Progenitor cell of endocrine pancreas (in vitro differentiated cells): Measurements from ENCODE around the gene CYFIP2. TPM values are rescaled to one million over a fixed set of nuclear protein-coding genes. Genes with fewer than 3 reads are reported as not detected.
A peak's percentile ranks its signal among the peaks of the same experiment; 100 is the strongest.

Experiments
- DNase-seq: peaks from one replicate; pipeline ENCODE4 v3.0.0; 2021; ENCODE audit warnings: low spot score; ENCODE audit not compliant: unreplicated experiment
- H3K27ac Mint-ChIP-seq: 2 replicates; pipeline ENCODE4 v1.8.0; 2021; ENCODE audit warnings: mild to moderate bottlenecking, moderate library complexity, mixed read lengths
- H3K27me3 Mint-ChIP-seq: 2 replicates; pipeline ENCODE4 v1.8.0; 2021; ENCODE audit warnings: mixed read lengths
- H3K36me3 Mint-ChIP-seq: 2 replicates; pipeline ENCODE4 v1.8.0; 2022; ENCODE audit warnings: mixed read lengths; ENCODE audit not compliant: insufficient read depth
- H3K4me1 Mint-ChIP-seq: 2 replicates; pipeline ENCODE4 v1.8.0; 2021; ENCODE audit warnings: low read depth, mixed read lengths
- H3K4me3 Mint-ChIP-seq: 2 replicates; pipeline ENCODE4 v1.8.0; 2021; ENCODE audit warnings: low read depth, mild to moderate bottlenecking, moderate library complexity, mixed read lengths
- H3K9me3 Mint-ChIP-seq: 2 replicates; pipeline ENCODE4 v1.8.0; 2021; ENCODE audit warnings: low read depth, mixed read lengths
- CTCF ChIP-seq: fragments of 200-600 bp; sonication (generic); IDR thresholded peaks from one replicate; pipeline ENCODE4 v1.5.0; 2021; ENCODE audit warnings: antibody characterized with exemption, mild to moderate bottlenecking; ENCODE audit not compliant: unreplicated experiment
- total RNA-seq: library from RNA; stranded (reverse); gene quantifications from 2 replicates; pipeline ENCODE4 v1.2.1, GENCODE V29; 2021

Gene CYFIP2
- total RNA-seq, 1 donor from 2014 or later: 85.1 TPM

- H3K4me1 Mint-ChIP-seq: no peaks in the 10 kb centered on the region
- peak; percentile 21 for DNase-seq
- peaks cover 14% of the 10 kb centered on the region for H3K36me3 Mint-ChIP-seq
- H3K27ac Mint-ChIP-seq: no peak overlapping the region
- peak; percentile 73 for TF ChIP-seq CTCF
- H3K4me3 Mint-ChIP-seq: no peak overlapping the region
- no peaks in the 10 kb centered on the region for H3K27me3 Mint-ChIP-seq
- H3K9me3 Mint-ChIP-seq: no peaks in the 10 kb centered on the region
Measured at GRCh38 chr5:157312492-157312891, 46.6 kb downstream of the CYFIP2 start.

GRCh38 chr5:157322581-157322980 lies 56.7 kb downstream of the CYFIP2 start:
- Mint-ChIP-seq H3K9me3 (no peaks in the 10 kb centered on the region), H3K27me3 (no peaks in the 10 kb centered on the region), H3K4me3 (no peak overlapping the region), H3K36me3 (peaks cover 16% of the 10 kb centered on the region), H3K4me1 (no peaks in the 10 kb centered on the region), H3K27ac (no peak overlapping the region)
- DNase-seq: no peak
- TF ChIP-seq CTCF: no peak

- Mint-ChIP-seq H3K4me1 (no peaks in the 10 kb centered on the region), H3K9me3 (no peaks in the 10 kb centered on the region), H3K36me3 (peaks cover 17% of the 10 kb centered on the region), H3K27me3 (no peaks in the 10 kb centered on the region), H3K4me3 (no peak overlapping the region), H3K27ac (no peak overlapping the region)
- no peak for TF ChIP-seq CTCF
- no peak for DNase-seq
Measured at GRCh38 chr5:157323107-157323706, 57.3 kb downstream of the CYFIP2 start.

GRCh38 chr5:157324237-157324636 lies 58.3 kb downstream of the CYFIP2 start:
- peak; percentile 32 for TF ChIP-seq CTCF
- Mint-ChIP-seq H3K27ac (no peak overlapping the region), H3K27me3 (no peaks in the 10 kb centered on the region), H3K4me3 (no peak overlapping the region), H3K4me1 (no peaks in the 10 kb centered on the region), H3K36me3 (peaks cover 16% of the 10 kb centered on the region), H3K9me3 (no peaks in the 10 kb centered on the region)
- DNase-seq: no peak

GRCh38 chr5:157326440-157327005 lies 60.6 kb downstream of the CYFIP2 start:
- Mint-ChIP-seq H3K36me3 (peaks cover 22% of the 10 kb centered on the region), H3K4me3 (no peak overlapping the region), H3K27ac (no peak overlapping the region), H3K4me1 (no peaks in the 10 kb centered on the region), H3K9me3 (no peaks in the 10 kb centered on the region), H3K27me3 (no peaks in the 10 kb centered on the region)
- no peak for DNase-seq
- TF ChIP-seq CTCF: no peak
